A549 (cell line): Measurements from ENCODE around the gene LHX4. TPM values are rescaled to one million over a fixed set of nuclear protein-coding genes. Genes with fewer than 3 reads are reported as not detected.

ENCODE experiments used
- ATAC-seq, 2 experiments: fragments of 200-7000 bp in 1 of 2; fragments of >200 bp in 1 of 2; cut with Nextera tagmentation in 1 of 2; cut with Tn5 transposase in 1 of 2; 3 replicates each; pipeline versions ENCODE4 v1.8.0 to v1.9.1; 2018 to 2020; ENCODE audit warnings: mild to moderate bottlenecking in 1 of 2, moderate library complexity in 1 of 2
- CTCF ChIA-PET: fragments of 300-600 bp; sonication (Branson Sonifier 250); formaldehyde crosslinking; extraction: SDS; loops from one replicate; lab custom pipeline; 2021; ENCODE audit warnings: antibody characterized with exemption, inconsistent platforms; lab: Yijun Ruan, JAX
- POLR2A ChIA-PET: fragments of 350-600 bp; formaldehyde crosslinking; extraction: SDS; loops from one replicate; lab custom pipeline; 2021; ENCODE audit warnings: antibody characterized with exemption, inconsistent platforms; lab: Yijun Ruan, JAX
- DNase-seq, 2 experiments: peaks; one replicate each; pipeline versions ENCODE4 v3.0.0 to v3.0.0-alpha.2; 2011 to 2016; ENCODE audit warnings: low read depth in 1 of 2, low spot score in 1 of 2
- FAIRE-seq: peaks from 2 replicates; lab custom pipeline; 2011; peaks lifted over from hg19 to GRCh38; lab: Jason Lieb, UNC
- H3K27ac ChIP-seq, 2 experiments: fragments of >200 bp; sonication (Bioruptor Twin); formaldehyde crosslinking; 3 replicates each; pipeline ENCODE4 v1.5.1; 2016 to 2017
- H3K4me1 ChIP-seq: fragments of >200 bp; sonication (Bioruptor Twin); formaldehyde crosslinking; 3 replicates; pipeline ENCODE4 v1.6.1; 2016
- H3K4me2 ChIP-seq: fragments of >200 bp; sonication (Bioruptor Twin); formaldehyde crosslinking; 3 replicates; pipeline ENCODE4 v1.6.1; 2016
- H3K4me3 ChIP-seq: fragments of >200 bp; sonication (Bioruptor Twin); formaldehyde crosslinking; 3 replicates; pipeline ENCODE4 v1.5.1; 2016
- H3K9me3 ChIP-seq: fragments of >200 bp; sonication (Bioruptor Twin); formaldehyde crosslinking; 3 replicates; pipeline ENCODE4 v1.6.1; 2016
- ATOH8 ChIP-seq: fragments of 250-450 bp; sonication (Bioruptor Pico); IDR thresholded peaks from 2 replicates; pipeline ENCODE4 v1.5.0; 2020; ENCODE audit warnings: low read depth, mild to moderate bottlenecking, moderate library complexity
- BCL3 ChIP-seq: fragments of >200 bp; sonication (Bioruptor Twin); formaldehyde crosslinking; IDR thresholded peaks from 3 replicates; pipeline ENCODE4 v1.6.1; 2016
- BHLHE40 ChIP-seq: IDR thresholded peaks from 2 replicates; pipeline ENCODE4 v1.6.1; 2012; ENCODE audit warnings: low read depth, low read length, inconsistent platforms
- CBX2 ChIP-seq: fragments of 200-600 bp; sonication (generic); IDR thresholded peaks from 2 replicates; pipeline ENCODE4 v1.6.1; 2016; ENCODE audit warnings: low read depth, mild to moderate bottlenecking, borderline replicate concordance
- CHD2 ChIP-seq: fragments of 150-350 bp; IDR thresholded peaks from 2 replicates; pipeline ENCODE4 v1.6.1; 2014; ENCODE audit warnings: low read length; ENCODE audit not compliant: partially characterized antibody
- CHD4 ChIP-seq: fragments of 200-600 bp; sonication (generic); IDR thresholded peaks from 2 replicates; pipeline ENCODE4 v1.6.1; 2016; ENCODE audit warnings: antibody characterized with exemption, mild to moderate bottlenecking, borderline replicate concordance
- EHF ChIP-seq: fragments of 250-450 bp; sonication (Bioruptor Pico); IDR thresholded peaks from 2 replicates; pipeline ENCODE4 v1.5.0; 2020; ENCODE audit warnings: mild to moderate bottlenecking
- EHMT2 ChIP-seq: fragments of 200-600 bp; sonication (generic); IDR thresholded peaks from 2 replicates; pipeline ENCODE4 v1.6.1; 2016; ENCODE audit warnings: antibody characterized with exemption, low read depth, mild to moderate bottlenecking, moderate library complexity
- EP300 ChIP-seq, 2 experiments: fragments of >200 bp; sonication (Bioruptor Twin); formaldehyde crosslinking; IDR thresholded peaks; 2 replicates in 1 of 2; 3 replicates in 1 of 2; pipeline ENCODE4 v1.6.1; 2016 to 2017
- FOXS1 ChIP-seq: fragments of 250-450 bp; sonication (Bioruptor Pico); IDR thresholded peaks from 2 replicates; pipeline ENCODE4 v1.5.0; 2020; ENCODE audit warnings: mild to moderate bottlenecking, moderate library complexity
- HDAC2 ChIP-seq: fragments of 200-600 bp; sonication (generic); IDR thresholded peaks from 2 replicates; pipeline ENCODE4 v1.6.1; 2016
- HEYL ChIP-seq: fragments of 250-450 bp; sonication (Bioruptor Pico); IDR thresholded peaks from 2 replicates; pipeline ENCODE4 v1.8.0; 2021; ENCODE audit warnings: mild to moderate bottlenecking, moderate library complexity
- HOXA7 ChIP-seq: fragments of 250-450 bp; sonication (Bioruptor Pico); IDR thresholded peaks from 2 replicates; pipeline ENCODE4 v1.5.0; 2020; ENCODE audit warnings: mild to moderate bottlenecking, moderate library complexity
- HOXB5 ChIP-seq: fragments of 250-450 bp; sonication (Bioruptor Pico); IDR thresholded peaks from 2 replicates; pipeline ENCODE4 v1.5.0; 2020; ENCODE audit warnings: mild to moderate bottlenecking, moderate library complexity
- JUNB ChIP-seq: fragments of >200 bp; sonication (Bioruptor Twin); formaldehyde crosslinking; IDR thresholded peaks from 2 replicates; pipeline ENCODE4 v1.6.1; 2016
- KDM5A ChIP-seq: fragments of 200-600 bp; sonication (generic); IDR thresholded peaks from 2 replicates; pipeline ENCODE4 v1.6.1; 2016; ENCODE audit warnings: antibody characterized with exemption, mild to moderate bottlenecking
- MAFK ChIP-seq: fragments of 450-650 bp; IDR thresholded peaks from 2 replicates; pipeline ENCODE4 v1.6.1; 2014; ENCODE audit not compliant: partially characterized antibody
- MAX ChIP-seq: IDR thresholded peaks from 2 replicates; pipeline ENCODE4 v1.6.1; 2012
- MYC ChIP-seq: IDR thresholded peaks from 2 replicates; pipeline ENCODE4 v1.6.1; 2012; ENCODE audit warnings: mild to moderate bottlenecking, inconsistent platforms, low read length, improper control_type of control experiment, borderline replicate concordance
- NFE2L2 ChIP-seq: fragments of 150-350 bp; conservative IDR thresholded peaks from 2 replicates; pipeline ENCODE4 v1.6.1; 2014; ENCODE audit warnings: low read length
- NPAS2 ChIP-seq: fragments of 250-450 bp; sonication (Bioruptor Pico); IDR thresholded peaks from 2 replicates; pipeline ENCODE4 v1.8.0; 2022; ENCODE audit warnings: mild to moderate bottlenecking, moderate library complexity, borderline replicate concordance
- NR3C1 ChIP-seq: fragments of >200 bp; sonication (Bioruptor Twin); formaldehyde crosslinking; IDR thresholded peaks from 3 replicates; pipeline ENCODE4 v1.6.1; 2017
- RAD21 ChIP-seq, 2 experiments: fragments of >200 bp in 1 of 2; sonication (Bioruptor Twin) in 1 of 2; formaldehyde crosslinking in 1 of 2; IDR thresholded peaks in 1 of 2; conservative IDR thresholded peaks in 1 of 2; 2 replicates in 1 of 2; 3 replicates in 1 of 2; pipeline ENCODE4 v1.6.1; 2012 to 2018; ENCODE audit warnings: inconsistent platforms in 1 of 2
- RNF2 ChIP-seq: fragments of 200-600 bp; sonication (generic); IDR thresholded peaks from 2 replicates; pipeline ENCODE4 v1.6.1; 2016; ENCODE audit warnings: low read depth, mild to moderate bottlenecking, antibody characterized with exemption, moderate library complexity, borderline replicate concordance
- SMC3 ChIP-seq: fragments of >200 bp; sonication (Bioruptor Twin); formaldehyde crosslinking; IDR thresholded peaks from 3 replicates; pipeline ENCODE4 v1.6.1; 2018; ENCODE audit warnings: inconsistent platforms
- SREBF2 ChIP-seq: fragments of 450-650 bp; IDR thresholded peaks from 2 replicates; pipeline ENCODE4 v1.6.1; 2014; ENCODE audit warnings: mild to moderate bottlenecking, moderate library complexity
- ZC3H11A ChIP-seq: fragments of 450-650 bp; IDR thresholded peaks from 2 replicates; pipeline ENCODE4 v1.6.1; 2014; ENCODE audit warnings: antibody characterized with exemption, mild to moderate bottlenecking
- ZFP36 ChIP-seq: fragments of 450-650 bp; IDR thresholded peaks from 2 replicates; pipeline ENCODE4 v1.6.1; 2014; ENCODE audit warnings: borderline replicate concordance; ENCODE audit not compliant: partially characterized antibody
- ZNF302 ChIP-seq: fragments of 250-450 bp; sonication (Bioruptor Pico); IDR thresholded peaks from 2 replicates; pipeline ENCODE4 v1.9.0; 2021; ENCODE audit warnings: inconsistent platforms, mild to moderate bottlenecking, moderate library complexity
- WGBS: methylation state at CpG from one replicate; pipeline ENCODE4 v1.1.6; 2017; ENCODE audit errors: missing lambda C conversion rate; 5-methylcytosine and 5-hydroxymethylcytosine counted together
- polyA plus RNA-seq, 4 experiments: library from polyadenylated mRNA; depleted of rRNA in 3 of 4; stranded (reverse); fragments of >200 nt; fragmentation: RNase III in 1 of 4; extraction: RNeasy Plus Mini Kit Qiagen cat#74134 plus additional on column Dnase treatment in 1 of 4; gene quantifications; 2 replicates in 3 of 4; 3 replicates in 1 of 4; pipeline ENCODE4 v1.2.3, GENCODE V29; 2011 to 2017
- TF ChIP-seq, protein P1 (sequence below): IDR thresholded peaks from 2 replicates; pipeline ENCODE4 v1.6.1; 2012; ENCODE audit warnings: low read depth, borderline replicate concordance
- TF ChIP-seq, protein P2 (sequence below): fragments of 200-600 bp; sonication (generic); IDR thresholded peaks from 2 replicates; pipeline ENCODE4 v1.6.1; 2016; ENCODE audit warnings: antibody characterized with exemption, mild to moderate bottlenecking, moderate library complexity

Gene LHX4
- polyA plus RNA-seq, 2 of the 4 experiments (the other 2 are of a cell fraction): 0.62 to 0.80 TPM

GRCh38 chr1:180217006-180217405 is 13.1 kb upstream of the LHX4 start:
- no peaks in the 10 kb centered on the region for H3K9me3 ChIP-seq
- no peak for ATAC-seq
- H3K27ac ChIP-seq: no peak overlapping the region
- no peak overlapping the region for H3K4me3 ChIP-seq
- ChIA-PET CTCF (interaction anchor here (0.6 to 3.0 kb wide), 6 partner anchors 14 to 261 kb away, joined by 3 to 14 read pairs (median 4); no protein-coding TSS in a partner anchor), POLR2A (no interaction called here)
- FAIRE-seq: no peak
- no peak for DNase-seq
- 65% methylated on average over 2 of the region's 7 CpGs for WGBS
- H3K4me1 ChIP-seq: no peaks in the 10 kb centered on the region
- H3K4me2 ChIP-seq: no peak overlapping the region
- TF ChIP-seq NPAS2 (CRISPR knock-in tag) (no peak), MYC (no peak), BHLHE40 (no peak), NR3C1 (no peak), ATOH8 (CRISPR knock-in tag) (no peak), RNF2 (no peak), JUNB (no peak), MAX (no peak), HEYL (CRISPR knock-in tag) (no peak), BCL3 (no peak), ZNF302 (CRISPR knock-in tag) (no peak), EP300 (IDR thresholded peaks at IDR 0.05) (no peak), KDM5A (no peak), CBX2 (no peak), FOXS1 (CRISPR knock-in tag) (no peak), EHMT2 (no peak)
- TF ChIP-seq, protein P1, sequence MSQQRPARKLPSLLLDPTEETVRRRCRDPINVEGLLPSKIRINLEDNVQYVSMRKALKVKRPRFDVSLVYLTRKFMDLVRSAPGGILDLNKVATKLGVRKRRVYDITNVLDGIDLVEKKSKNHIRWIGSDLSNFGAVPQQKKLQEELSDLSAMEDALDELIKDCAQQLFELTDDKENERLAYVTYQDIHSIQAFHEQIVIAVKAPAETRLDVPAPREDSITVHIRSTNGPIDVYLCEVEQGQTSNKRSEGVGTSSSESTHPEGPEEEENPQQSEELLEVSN: no peak
- TF ChIP-seq, all 56 proteins: peak for 0

DNA sequence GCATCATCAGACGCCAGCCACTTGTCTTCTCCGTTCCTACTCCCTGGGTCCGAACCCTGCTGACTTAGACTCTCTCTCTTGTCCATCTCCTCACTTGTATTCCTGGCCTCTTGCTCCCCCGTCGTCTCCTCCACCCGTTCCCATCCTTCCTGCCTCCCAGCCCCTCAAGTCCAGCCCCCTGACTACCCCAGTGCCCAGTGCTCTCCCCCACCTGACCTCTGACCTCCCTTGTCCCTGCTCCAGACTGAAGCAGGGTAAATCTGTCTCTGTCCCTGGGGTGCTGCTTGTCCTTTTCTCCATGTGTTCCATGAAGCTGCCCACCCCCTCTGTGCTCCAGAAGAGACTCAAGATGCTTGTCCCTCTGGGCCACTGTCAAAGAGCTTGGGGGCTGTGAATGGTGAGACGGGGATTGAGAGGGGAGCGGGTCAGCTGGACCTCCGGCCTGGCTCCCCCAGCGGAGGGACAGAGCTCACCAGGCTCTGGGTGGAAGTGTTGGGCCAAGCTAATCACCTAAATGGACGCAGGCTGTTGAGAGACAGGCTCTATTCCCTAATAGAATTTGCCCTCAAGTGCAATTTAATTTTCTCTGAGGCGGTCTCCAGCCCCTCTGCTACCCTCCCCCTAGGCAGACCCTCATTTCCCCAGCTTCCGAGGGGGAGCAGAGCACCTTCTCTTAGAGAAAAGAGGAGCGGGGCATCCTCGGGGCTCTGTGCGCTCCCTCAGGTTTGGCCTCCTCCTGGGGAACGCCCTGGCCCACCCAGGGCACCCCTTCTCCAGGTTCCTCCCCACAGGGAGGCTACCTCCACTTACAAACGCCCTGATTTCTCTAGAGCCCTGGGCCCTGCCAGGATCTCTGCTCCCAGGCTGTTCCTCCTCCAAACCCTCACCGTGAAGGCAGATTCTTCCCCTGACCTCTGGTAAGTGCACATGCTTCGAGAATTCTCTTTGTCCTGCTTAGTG is 11.0 kb upstream of the LHX4 start:
- Histone ChIP-seq H3K4me2 (no peak overlapping the region), H3K9me3 (no peaks in the 10 kb centered on the region), H3K4me3 (no peak overlapping the region), H3K27ac (no peak overlapping the region), H3K4me1 (no peaks in the 10 kb centered on the region)
- TF ChIP-seq HOXA7 (CRISPR knock-in tag) (no peak), MAFK (no peak), ZFP36 (no peak), EP300 (IDR thresholded peaks at IDR 0.05) (no peak), CHD2 (no peak), EHF (CRISPR knock-in tag) (no peak), HOXB5 (CRISPR knock-in tag) (no peak), CHD4 (no peak), NFE2L2 (no peak), MAX (no peak), MYC (no peak), HDAC2 (no peak), SMC3 (no peak), RAD21 (conservative IDR thresholded peaks at IDR 0.05 in 1 of 2, IDR thresholded peaks at IDR 0.05 in 1 of 2) (no peak), ZC3H11A (no peak), SREBF2 (no peak)
- TF ChIP-seq, protein P2, sequence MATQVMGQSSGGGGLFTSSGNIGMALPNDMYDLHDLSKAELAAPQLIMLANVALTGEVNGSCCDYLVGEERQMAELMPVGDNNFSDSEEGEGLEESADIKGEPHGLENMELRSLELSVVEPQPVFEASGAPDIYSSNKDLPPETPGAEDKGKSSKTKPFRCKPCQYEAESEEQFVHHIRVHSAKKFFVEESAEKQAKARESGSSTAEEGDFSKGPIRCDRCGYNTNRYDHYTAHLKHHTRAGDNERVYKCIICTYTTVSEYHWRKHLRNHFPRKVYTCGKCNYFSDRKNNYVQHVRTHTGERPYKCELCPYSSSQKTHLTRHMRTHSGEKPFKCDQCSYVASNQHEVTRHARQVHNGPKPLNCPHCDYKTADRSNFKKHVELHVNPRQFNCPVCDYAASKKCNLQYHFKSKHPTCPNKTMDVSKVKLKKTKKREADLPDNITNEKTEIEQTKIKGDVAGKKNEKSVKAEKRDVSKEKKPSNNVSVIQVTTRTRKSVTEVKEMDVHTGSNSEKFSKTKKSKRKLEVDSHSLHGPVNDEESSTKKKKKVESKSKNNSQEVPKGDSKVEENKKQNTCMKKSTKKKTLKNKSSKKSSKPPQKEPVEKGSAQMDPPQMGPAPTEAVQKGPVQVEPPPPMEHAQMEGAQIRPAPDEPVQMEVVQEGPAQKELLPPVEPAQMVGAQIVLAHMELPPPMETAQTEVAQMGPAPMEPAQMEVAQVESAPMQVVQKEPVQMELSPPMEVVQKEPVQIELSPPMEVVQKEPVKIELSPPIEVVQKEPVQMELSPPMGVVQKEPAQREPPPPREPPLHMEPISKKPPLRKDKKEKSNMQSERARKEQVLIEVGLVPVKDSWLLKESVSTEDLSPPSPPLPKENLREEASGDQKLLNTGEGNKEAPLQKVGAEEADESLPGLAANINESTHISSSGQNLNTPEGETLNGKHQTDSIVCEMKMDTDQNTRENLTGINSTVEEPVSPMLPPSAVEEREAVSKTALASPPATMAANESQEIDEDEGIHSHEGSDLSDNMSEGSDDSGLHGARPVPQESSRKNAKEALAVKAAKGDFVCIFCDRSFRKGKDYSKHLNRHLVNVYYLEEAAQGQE: no peak
- ChIA-PET CTCF (interaction anchor here (3.0 kb wide), 1 partner anchor 31 kb away, joined by 14 read pairs; no protein-coding TSS in a partner anchor), POLR2A (no interaction called here)
- DNase-seq (no peak), ATAC-seq (no peak), FAIRE-seq (no peak)
- 71% methylated on average over 17 of the region's 20 CpGs for WGBS
